ENCODE results near the gene SLFN12. TPM values are rescaled to one million over a fixed set of nuclear protein-coding genes. Genes with fewer than 3 reads are reported as not detected.
"Not testable (repeated sequence)": the region's sequence is repeated elsewhere in the genome, so short reads cannot be mapped to it uniquely, and the experiment has no call there.

Gene SLFN12
- total RNA-seq = 17.3 and 19.4 TPM in 2 replicates

- intact Hi-C loops (cut with micrococcal nuclease) = loop anchor here (1.0 to 5.0 kb wide), 9 partner anchors 16 to 218 kb away; partner anchors contain the start of genes AP2B1, SLFN13 and SLFN5
Observed at GRCh38 chr17:35432176-35433074, at the start of gene SLFN12. TSS of gene SLFN12 (minus strand) at chr17:35432500. CDS start at chr17:35423028, 9,472 bp downstream.

GRCh38 chr17:35479271-35479670 is 47.0 kb upstream of the SLFN12 start:
- intact Hi-C loops (cut with micrococcal nuclease) = no loop called here

- intact Hi-C loops (cut with micrococcal nuclease) = no loop called here
Observed at GRCh38 chr17:35477248-35477647, 44.9 kb upstream of the SLFN12 start.

GRCh38 chr17:35476283-35476820 is 44.1 kb upstream of the SLFN12 start:
- intact Hi-C loops (cut with micrococcal nuclease) = no loop called here

GRCh38 chr17:35468475-35468874 is 36.2 kb upstream of the SLFN12 start:
- intact Hi-C loops (cut with micrococcal nuclease) = loop anchor here (2.0 kb wide), 1 partner anchor 18 kb away; no protein-coding TSS in a partner anchor

- intact Hi-C loops (cut with micrococcal nuclease) = loop anchor here (2.0 kb wide), 1 partner anchor 19 kb away; no protein-coding TSS in a partner anchor
Observed at GRCh38 chr17:35467824-35468223, 35.5 kb upstream of the SLFN12 start.

- intact Hi-C loops (cut with micrococcal nuclease) = loop anchor here (2.0 kb wide), 2 partner anchors 28 to 148 kb away; partner anchors contain the start of gene SLFN12
Observed at GRCh38 chr17:35460354-35460851, 28.1 kb upstream of the SLFN12 start.

GRCh38 chr17:35454035-35454434 is 21.7 kb upstream of the SLFN12 start:
- intact Hi-C loops (cut with micrococcal nuclease) = not testable (repeated sequence)

- intact Hi-C loops (cut with micrococcal nuclease) = no loop called here
Observed at GRCh38 chr17:35453171-35453570, 20.9 kb upstream of the SLFN12 start.

GRCh38 chr17:35449371-35449931 is 17.2 kb upstream of the SLFN12 start:
- intact Hi-C loops (cut with micrococcal nuclease) = loop anchor here (5.0 kb wide), 1 partner anchor 137 kb away; no protein-coding TSS in a partner anchor

GRCh38 chr17:35448899-35449227 is 16.6 kb upstream of the SLFN12 start:
- intact Hi-C loops (cut with micrococcal nuclease) = loop anchor here (1.0 to 5.0 kb wide), 7 partner anchors 16 to 361 kb away; partner anchors contain the start of genes SLFN11 and SLFN12L

- intact Hi-C loops (cut with micrococcal nuclease) = loop anchor here (1.0 to 5.0 kb wide), 7 partner anchors 15 to 360 kb away; partner anchors contain the start of genes SLFN11 and SLFN12L
Observed at GRCh38 chr17:35448214-35448898, 16.1 kb upstream of the SLFN12 start, which contains the start of gene SLFN13. TSS of gene SLFN13 (minus strand) at chr17:35448766. CDS start at chr17:35445680, 3,086 bp downstream.

- intact Hi-C loops (cut with micrococcal nuclease) = loop anchor here (5.0 kb wide), 1 partner anchor 135 kb away; no protein-coding TSS in a partner anchor
Observed at GRCh38 chr17:35447499-35447898, 15.2 kb upstream of the SLFN12 start.

GRCh38 chr17:35438433-35438832 is 6.1 kb upstream of the SLFN12 start:
- intact Hi-C loops (cut with micrococcal nuclease) = no loop called here

GRCh38 chr17:35433075-35433894 is 985 bp upstream of the SLFN12 start:
- intact Hi-C loops (cut with micrococcal nuclease) = loop anchor here (1.0 to 5.0 kb wide), 8 partner anchors 15 to 218 kb away; partner anchors contain the start of genes AP2B1, SLFN13 and SLFN5

GRCh38 chr17:35429702-35430101 is 2.6 kb downstream of the SLFN12 start:
- intact Hi-C loops (cut with micrococcal nuclease) = loop anchor here (5.0 kb wide), 1 partner anchor 187 kb away; the partner anchor contains the start of gene SLFN5

GRCh38 chr17:35428229-35428628 is 4.1 kb downstream of the SLFN12 start:
- intact Hi-C loops (cut with micrococcal nuclease) = no loop called here

- intact Hi-C loops (cut with micrococcal nuclease) = no loop called here
Observed at GRCh38 chr17:35423761-35424160, 8.5 kb downstream of the SLFN12 start.

- intact Hi-C loops (cut with micrococcal nuclease) = not testable (repeated sequence)
Observed at GRCh38 chr17:35421069-35421468, 11.2 kb downstream of the SLFN12 start.

GRCh38 chr17:35416659-35417058 is 15.6 kb downstream of the SLFN12 start:
- intact Hi-C loops (cut with micrococcal nuclease) = no loop called here
